ENCODE measurements around the gene SLC29A4.

DNA sequence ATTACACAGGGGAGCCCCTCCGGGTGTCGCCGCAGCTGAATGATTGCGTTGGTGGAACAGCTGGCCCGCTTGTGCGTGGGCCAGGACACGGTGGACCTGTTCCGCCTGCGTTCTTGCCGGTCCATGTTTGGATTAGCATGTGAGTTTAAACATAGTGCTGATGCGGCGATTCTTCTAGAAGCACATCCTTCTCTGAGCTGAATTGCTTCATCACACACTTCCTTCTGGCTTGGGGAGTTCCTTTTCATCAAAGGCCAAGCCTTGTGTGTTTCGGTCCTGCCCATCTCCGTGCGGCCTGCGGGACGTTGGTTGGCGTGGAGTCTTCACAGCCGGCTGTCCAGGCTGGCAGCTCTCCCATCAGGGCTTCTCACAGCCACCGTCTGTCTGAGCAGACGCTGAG lies 45.5 kb upstream of the SLC29A4 start:
- TF ChIP-seq EZH2 (optimal IDR thresholded peaks at IDR 0.05; ENCODE audit: low read depth, low read length) (no peak), EZH2phosphoT487 (IDR thresholded peaks at IDR 0.05; ENCODE audit: low read length) (no peak)
- TF ChIP-seq, protein P1, sequence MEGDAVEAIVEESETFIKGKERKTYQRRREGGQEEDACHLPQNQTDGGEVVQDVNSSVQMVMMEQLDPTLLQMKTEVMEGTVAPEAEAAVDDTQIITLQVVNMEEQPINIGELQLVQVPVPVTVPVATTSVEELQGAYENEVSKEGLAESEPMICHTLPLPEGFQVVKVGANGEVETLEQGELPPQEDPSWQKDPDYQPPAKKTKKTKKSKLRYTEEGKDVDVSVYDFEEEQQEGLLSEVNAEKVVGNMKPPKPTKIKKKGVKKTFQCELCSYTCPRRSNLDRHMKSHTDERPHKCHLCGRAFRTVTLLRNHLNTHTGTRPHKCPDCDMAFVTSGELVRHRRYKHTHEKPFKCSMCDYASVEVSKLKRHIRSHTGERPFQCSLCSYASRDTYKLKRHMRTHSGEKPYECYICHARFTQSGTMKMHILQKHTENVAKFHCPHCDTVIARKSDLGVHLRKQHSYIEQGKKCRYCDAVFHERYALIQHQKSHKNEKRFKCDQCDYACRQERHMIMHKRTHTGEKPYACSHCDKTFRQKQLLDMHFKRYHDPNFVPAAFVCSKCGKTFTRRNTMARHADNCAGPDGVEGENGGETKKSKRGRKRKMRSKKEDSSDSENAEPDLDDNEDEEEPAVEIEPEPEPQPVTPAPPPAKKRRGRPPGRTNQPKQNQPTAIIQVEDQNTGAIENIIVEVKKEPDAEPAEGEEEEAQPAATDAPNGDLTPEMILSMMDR (IDR thresholded peaks at IDR 0.05; ENCODE audit: low read length): no peak

Data from MM.1S (cell line).